Type B pancreatic cell (in vitro differentiated cells): ENCODE data around the gene COL8A1. TPM values are rescaled to one million over a fixed set of nuclear protein-coding genes. Genes with fewer than 3 reads are reported as not detected.

Source experiments
- DNase-seq: peaks from one replicate; pipeline ENCODE4 v3.0.0; 2021; ENCODE audit warnings: mixed read lengths; ENCODE audit not compliant: unreplicated experiment; ENCODE audit errors: extremely low spot score
- H3K27ac Mint-ChIP-seq: 2 replicates; pipeline ENCODE4 v1.8.0; 2021; ENCODE audit warnings: mild to moderate bottlenecking, mixed read lengths
- H3K27me3 Mint-ChIP-seq: 2 replicates; pipeline ENCODE4 v1.8.0; 2021; ENCODE audit warnings: mixed read lengths
- H3K36me3 Mint-ChIP-seq: 2 replicates; pipeline ENCODE4 v1.8.0; 2021; ENCODE audit warnings: mixed read lengths
- H3K4me1 Mint-ChIP-seq: one replicate; pipeline ENCODE4 v1.8.0; 2021; ENCODE audit warnings: mixed read lengths; ENCODE audit not compliant: unreplicated experiment
- H3K4me3 Mint-ChIP-seq: 2 replicates; pipeline ENCODE4 v1.8.0; 2021; ENCODE audit warnings: mild to moderate bottlenecking, mixed read lengths
- H3K9me3 Mint-ChIP-seq: 2 replicates; pipeline ENCODE4 v1.8.0; 2021; ENCODE audit warnings: mixed read lengths
- total RNA-seq: library from RNA; stranded (reverse); gene quantifications from 2 replicates; pipeline ENCODE4 v1.2.1, GENCODE V29; 2021; ENCODE audit warnings: low replicate concordance
- TF ChIP-seq, protein P1 (sequence below): fragments of 200-600 bp; sonication (generic); conservative IDR thresholded peaks from 2 replicates; pipeline ENCODE4 v1.5.0; 2021; ENCODE audit warnings: antibody characterized with exemption, mild to moderate bottlenecking

Gene COL8A1
- total RNA-seq, 1 donor from 2014 or later, result 2.6 TPM

DNA sequence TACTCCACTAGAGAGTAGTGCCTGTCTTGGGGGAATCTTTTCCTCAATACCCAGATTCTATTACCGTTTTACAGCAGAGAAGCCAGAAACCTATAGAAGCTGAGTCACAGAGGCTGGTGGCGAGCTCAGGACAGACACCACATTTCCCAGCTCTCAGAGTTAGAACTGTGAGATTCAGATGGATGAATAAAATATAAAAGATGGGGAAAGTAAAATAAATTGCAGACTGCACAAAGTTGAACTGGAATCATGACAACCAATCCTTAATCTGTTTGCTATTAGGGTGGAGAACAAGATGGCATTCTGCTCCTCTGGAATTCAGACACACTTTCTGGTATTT, 138.8 kb downstream of the COL8A1 start:
- H3K4me3 Mint-ChIP-seq, result no peak overlapping the region
- H3K27ac Mint-ChIP-seq, result no peak overlapping the region
- no peaks in the 10 kb centered on the region for H3K36me3 Mint-ChIP-seq
- H3K27me3 Mint-ChIP-seq, result peaks cover 12% of the 10 kb centered on the region
- H3K4me1 Mint-ChIP-seq, result no peaks in the 10 kb centered on the region
- no peaks in the 10 kb centered on the region for H3K9me3 Mint-ChIP-seq
- no peak for DNase-seq
- TF ChIP-seq, protein P1, sequence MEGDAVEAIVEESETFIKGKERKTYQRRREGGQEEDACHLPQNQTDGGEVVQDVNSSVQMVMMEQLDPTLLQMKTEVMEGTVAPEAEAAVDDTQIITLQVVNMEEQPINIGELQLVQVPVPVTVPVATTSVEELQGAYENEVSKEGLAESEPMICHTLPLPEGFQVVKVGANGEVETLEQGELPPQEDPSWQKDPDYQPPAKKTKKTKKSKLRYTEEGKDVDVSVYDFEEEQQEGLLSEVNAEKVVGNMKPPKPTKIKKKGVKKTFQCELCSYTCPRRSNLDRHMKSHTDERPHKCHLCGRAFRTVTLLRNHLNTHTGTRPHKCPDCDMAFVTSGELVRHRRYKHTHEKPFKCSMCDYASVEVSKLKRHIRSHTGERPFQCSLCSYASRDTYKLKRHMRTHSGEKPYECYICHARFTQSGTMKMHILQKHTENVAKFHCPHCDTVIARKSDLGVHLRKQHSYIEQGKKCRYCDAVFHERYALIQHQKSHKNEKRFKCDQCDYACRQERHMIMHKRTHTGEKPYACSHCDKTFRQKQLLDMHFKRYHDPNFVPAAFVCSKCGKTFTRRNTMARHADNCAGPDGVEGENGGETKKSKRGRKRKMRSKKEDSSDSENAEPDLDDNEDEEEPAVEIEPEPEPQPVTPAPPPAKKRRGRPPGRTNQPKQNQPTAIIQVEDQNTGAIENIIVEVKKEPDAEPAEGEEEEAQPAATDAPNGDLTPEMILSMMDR, result no peak

DNA sequence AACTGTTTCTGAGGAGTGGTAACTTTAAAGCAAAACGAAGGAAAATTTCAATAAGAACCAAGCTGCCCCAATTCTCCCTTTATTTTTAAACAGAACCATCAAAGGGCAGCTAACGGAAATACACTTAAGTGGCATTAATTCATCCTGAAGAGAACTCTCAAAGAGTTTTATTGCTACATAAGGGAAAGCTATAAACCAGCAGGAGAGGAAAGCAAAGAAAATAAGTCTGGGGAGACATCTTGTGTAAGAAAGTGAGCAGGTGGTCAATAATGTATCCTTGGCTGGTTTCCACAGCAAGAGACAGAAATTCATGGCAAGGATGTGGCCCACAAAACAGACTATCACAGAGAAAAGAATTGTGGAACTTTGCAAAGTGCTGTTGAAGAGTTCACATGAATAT, 139.3 kb downstream of the COL8A1 start:
- Mint-ChIP-seq H3K4me3 (no peak overlapping the region), H3K36me3 (no peaks in the 10 kb centered on the region), H3K27me3 (peaks cover 12% of the 10 kb centered on the region), H3K9me3 (no peaks in the 10 kb centered on the region), H3K27ac (no peak overlapping the region), H3K4me1 (no peaks in the 10 kb centered on the region)
- no peak for DNase-seq
- TF ChIP-seq, protein P1, result no peak

DNA sequence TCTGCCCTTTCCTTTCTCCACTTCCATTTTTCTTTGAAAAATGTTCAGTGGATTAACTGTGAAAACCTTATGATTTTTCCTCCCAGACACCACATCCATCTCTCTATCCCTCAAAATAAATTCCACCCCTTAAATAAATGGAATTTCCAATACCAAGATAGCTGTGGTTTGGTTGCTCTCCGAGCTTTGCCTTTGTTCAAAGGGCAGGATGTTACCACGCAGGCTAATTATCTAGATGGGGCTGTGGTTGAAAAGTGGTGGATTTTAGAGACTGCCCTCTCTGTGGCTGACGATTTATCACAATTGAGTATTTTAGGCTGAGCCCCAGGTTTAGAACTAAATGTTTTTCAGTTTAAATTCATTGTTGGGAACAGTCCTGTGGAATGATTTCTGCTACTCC, 142.4 kb downstream of the COL8A1 start:
- no peak overlapping the region for H3K4me3 Mint-ChIP-seq
- DNase-seq, result no peak
- H3K9me3 Mint-ChIP-seq, result no peaks in the 10 kb centered on the region
- H3K27ac Mint-ChIP-seq, result no peak overlapping the region
- no peaks in the 10 kb centered on the region for H3K36me3 Mint-ChIP-seq
- H3K4me1 Mint-ChIP-seq, result no peaks in the 10 kb centered on the region
- peaks cover 12% of the 10 kb centered on the region for H3K27me3 Mint-ChIP-seq
- TF ChIP-seq, protein P1, result no peak

DNA sequence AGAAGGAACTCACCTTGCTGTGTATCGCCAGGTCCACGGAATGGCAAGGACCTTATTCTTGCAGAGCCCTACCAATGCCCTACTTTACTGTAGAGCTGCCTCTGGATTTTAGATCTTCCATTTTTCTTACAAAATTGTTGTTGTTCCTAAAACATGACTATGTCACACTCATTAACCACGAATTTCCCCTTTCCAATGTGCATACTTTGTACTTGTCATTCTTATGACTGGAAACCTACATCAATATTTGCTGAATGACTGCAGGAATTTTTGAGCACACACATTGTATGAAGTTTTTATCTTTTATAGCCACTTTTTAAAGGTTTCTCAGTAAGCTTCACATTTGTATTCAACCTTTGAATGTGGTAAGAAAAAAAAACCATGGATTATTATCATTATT, 143.4 kb downstream of the COL8A1 start:
- Mint-ChIP-seq H3K27me3 (peaks cover 19% of the 10 kb centered on the region), H3K4me3 (no peak overlapping the region), H3K36me3 (no peaks in the 10 kb centered on the region), H3K27ac (no peak overlapping the region), H3K9me3 (no peaks in the 10 kb centered on the region), H3K4me1 (no peaks in the 10 kb centered on the region)
- TF ChIP-seq, protein P1, result no peak
- DNase-seq, result no peak

DNA sequence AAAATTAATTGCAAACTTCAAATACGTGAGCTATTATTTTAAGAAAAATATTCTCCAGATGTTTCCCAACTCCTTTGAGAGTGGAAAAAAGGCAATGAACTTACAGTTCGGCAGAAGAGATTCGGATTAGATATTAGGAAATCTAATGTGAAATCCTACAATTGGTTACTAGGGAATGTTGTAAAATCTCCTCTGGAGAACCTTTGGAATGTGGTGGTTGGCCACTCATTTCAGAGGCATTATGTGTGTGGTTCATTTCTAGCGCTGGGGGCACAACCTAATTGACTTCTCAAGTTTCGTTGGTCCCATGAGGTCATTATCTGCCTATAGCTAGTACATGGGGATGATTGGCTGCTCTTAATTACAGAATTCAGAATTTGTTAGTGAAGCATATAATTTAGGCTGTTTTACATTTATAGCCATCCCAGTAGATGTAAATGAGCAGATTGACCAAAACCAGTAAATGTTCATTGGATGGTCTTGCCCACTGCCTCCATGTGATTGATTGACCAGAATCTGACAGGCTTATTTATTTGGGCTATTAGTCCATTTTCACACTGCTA, 144.7 kb downstream of the COL8A1 start:
- DNase-seq, result no peak
- TF ChIP-seq, protein P1, result no peak
- Mint-ChIP-seq H3K9me3 (no peaks in the 10 kb centered on the region), H3K36me3 (no peaks in the 10 kb centered on the region), H3K27ac (no peak overlapping the region), H3K4me3 (no peak overlapping the region), H3K4me1 (no peaks in the 10 kb centered on the region), H3K27me3 (peaks cover 20% of the 10 kb centered on the region)
